ENCODE data around the gene GPR152. TPM values are rescaled to one million over a fixed set of nuclear protein-coding genes. Genes with fewer than 3 reads are reported as not detected.

The GPR152 gene
- total and polyA plus RNA-seq, 7 experiments from 2014 or later: 1.4 to 1.5 TPM; not detected in 5

DNA sequence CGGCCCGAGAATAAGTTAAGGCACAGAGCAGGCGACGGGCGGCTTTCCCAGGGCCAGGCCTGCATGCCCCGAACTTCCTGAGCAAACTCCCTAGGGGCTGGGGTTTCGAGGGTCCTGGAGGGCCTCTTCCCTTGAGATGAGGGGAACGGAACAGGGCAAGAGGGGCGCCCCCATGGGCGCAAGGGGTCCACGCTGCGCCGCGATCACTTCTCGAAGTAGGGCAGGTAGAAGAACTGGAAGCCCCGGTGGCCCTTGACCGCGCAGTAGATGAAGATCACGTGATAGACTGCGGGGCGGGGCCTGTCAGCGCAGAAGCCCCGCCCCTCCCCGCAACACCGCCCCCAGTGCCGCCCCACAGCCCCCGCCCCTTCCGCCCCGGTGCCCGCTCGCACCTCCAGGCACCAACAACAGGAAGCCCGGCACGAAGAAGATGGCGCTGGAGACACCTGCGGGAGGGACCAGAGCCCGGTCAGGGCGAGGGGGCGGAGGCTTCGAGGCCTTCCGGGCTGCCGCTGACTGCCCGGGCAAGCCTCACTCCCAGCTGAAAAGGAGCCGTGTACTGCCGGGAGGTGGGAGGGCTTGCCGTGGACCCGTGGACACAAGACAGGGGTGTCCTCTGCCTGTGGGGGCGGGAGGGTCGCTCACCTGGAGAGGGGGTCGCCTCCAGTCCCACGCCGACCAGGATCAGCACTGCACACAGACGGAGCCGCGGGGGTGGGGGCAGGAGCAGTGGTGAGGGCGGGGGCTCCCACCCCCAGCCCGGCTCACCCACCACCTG lies 12.1 kb upstream of the GPR152 start:
- peaks cover 0 to 4% (median 0%) of the 10 kb centered on the region in 3 experiments for H3K36me3 ChIP-seq (ENCODE audit: control insufficient read depth in 2 of 3, insufficient read depth in 3 of 3, low read length in 3 of 3)
- ATAC-seq (peak; percentile 86), DNase-seq (peak; percentile 78 to 92 (median 91))
- peak overlapping the region; percentile 66 for H3K4me3 ChIP-seq (ENCODE audit: low read length)
- H3K9me3 ChIP-seq (ENCODE audit: control insufficient read depth in 2 of 3, low read length in 3 of 3): no peaks in the 10 kb centered on the region
- Mint-ChIP-seq H3K9me3 (no peaks in the 10 kb centered on the region), H3K27me3 (peaks cover 0 to 2% (median 0%) of the 10 kb centered on the region in 5 donors), H3K4me3 (peak overlapping the region; percentile 75 to 94 (median 87)), H3K36me3 (peaks cover 0 to 9% (median 0%) of the 10 kb centered on the region in 5 donors), H3K27ac (peak overlapping the region; percentile 82 to 97 (median 93)), H3K4me1 (peaks cover 23 to 48% (median 34%) of the 10 kb centered on the region in 7 donors)
- H3K4me1 ChIP-seq (ENCODE audit: control insufficient read depth in 2 of 2, insufficient read depth in 2 of 2, low read length in 2 of 2): peaks cover 20 to 40% of the 10 kb centered on the region in 2 donors
- POLR2A ChIA-PET: interaction anchor here (0.7 to 18.3 kb wide), 15 partner anchors 8 to 197 kb away, joined by 3 to 230 read pairs (median 12); partner anchors contain the start of genes AIP, CABP4, CARNS1 and CDK2AP2
- H3K27ac ChIP-seq (ENCODE audit: low read depth, low read length): peak overlapping the region; percentile 96
- intact Hi-C loops (cut with micrococcal nuclease): loop anchor here (1.0 to 2.0 kb wide), 12 partner anchors 18 to 142 kb away; partner anchors contain the start of genes CDK2AP2 (in 2 of the 2), PTPRCAP (in 2 of the 2), RAD9A (in 2 of the 2) and NDUFV1 (in 1 of the 2)
- H3K27me3 ChIP-seq (ENCODE audit: control insufficient read depth in 2 of 2, insufficient read depth in 2 of 2, low read length in 2 of 2): no peaks in the 10 kb centered on the region
- CTCF ChIA-PET: interaction anchor here (0.6 to 1.9 kb wide), 4 partner anchors 16 to 113 kb away, joined by 3 to 7 read pairs (median 4); no protein-coding TSS in a partner anchor

GRCh38 chr11:67463680-67464410 lies 11.3 kb upstream of the GPR152 start:
- H3K27ac ChIP-seq (ENCODE audit: low read depth, low read length): peak overlapping the region; percentile 96
- H3K4me3 Mint-ChIP-seq: peak overlapping the region; percentile 75 to 94 (median 87)
- H3K9me3 ChIP-seq (ENCODE audit: control insufficient read depth in 2 of 3, low read length in 3 of 3): no peaks in the 10 kb centered on the region
- peak overlapping the region; percentile 66 for H3K4me3 ChIP-seq (ENCODE audit: low read length)
- H3K27me3 ChIP-seq (ENCODE audit: control insufficient read depth in 2 of 2, insufficient read depth in 2 of 2, low read length in 2 of 2): no peaks in the 10 kb centered on the region
- H3K4me1 ChIP-seq (ENCODE audit: control insufficient read depth in 2 of 2, insufficient read depth in 2 of 2, low read length in 2 of 2): peaks cover 20 to 37% of the 10 kb centered on the region in 2 donors
- peak overlapping the region; percentile 82 to 97 (median 93) for H3K27ac Mint-ChIP-seq
- peaks cover 0 to 9% (median 0%) of the 10 kb centered on the region in 5 donors for H3K36me3 Mint-ChIP-seq
- H3K36me3 ChIP-seq (ENCODE audit: control insufficient read depth in 2 of 3, insufficient read depth in 3 of 3, low read length in 3 of 3): peaks cover 0 to 2% (median 0%) of the 10 kb centered on the region in 3 experiments
- ChIA-PET CTCF (no interaction called here), POLR2A (interaction anchor here (0.9 to 18.3 kb wide), 4 partner anchors 16 to 62 kb away, joined by 3 to 206 read pairs (median 103); partner anchors contain the start of genes CORO1B, GPR152, PITPNM1 and PPP1CA)
- H3K9me3 Mint-ChIP-seq: no peaks in the 10 kb centered on the region
- H3K27me3 Mint-ChIP-seq: peaks cover 0 to 2% (median 0%) of the 10 kb centered on the region in 5 donors
- DNase-seq (peak in 1 of 9 donors; percentile 12), ATAC-seq (peak; percentile 28)
- peaks cover 23 to 44% (median 33%) of the 10 kb centered on the region in 7 donors for H3K4me1 Mint-ChIP-seq
- intact Hi-C loops (cut with micrococcal nuclease): loop anchor here (1.0 to 2.0 kb wide), 12 partner anchors 17 to 142 kb away; partner anchors contain the start of genes CDK2AP2 (in 2 of the 2), PTPRCAP (in 2 of the 2), RAD9A (in 2 of the 2) and NDUFV1 (in 1 of the 2)

- H3K27me3 ChIP-seq (ENCODE audit: control insufficient read depth in 2 of 2, insufficient read depth in 2 of 2, low read length in 2 of 2): no peaks in the 10 kb centered on the region
- ATAC-seq (no peak), DNase-seq (no peak)
- no peak overlapping the region for H3K27ac ChIP-seq (ENCODE audit: low read depth, low read length)
- ChIA-PET POLR2A (interaction anchor here (0.6 to 18.3 kb wide), 4 partner anchors 15 to 61 kb away, joined by 3 to 206 read pairs (median 103); partner anchors contain the start of genes CORO1B, GPR152, PPP1CA and PTPRCAP), CTCF (no interaction called here)
- H3K27ac Mint-ChIP-seq: peak overlapping the region in 4 of 9 donors; percentile 10 to 96 (median 37)
- peaks cover 17 to 33% of the 10 kb centered on the region in 2 donors for H3K4me1 ChIP-seq (ENCODE audit: control insufficient read depth in 2 of 2, insufficient read depth in 2 of 2, low read length in 2 of 2)
- no peaks in the 10 kb centered on the region for H3K9me3 ChIP-seq (ENCODE audit: control insufficient read depth in 2 of 3, low read length in 3 of 3)
- H3K36me3 Mint-ChIP-seq: peaks cover 0 to 9% (median 0%) of the 10 kb centered on the region in 5 donors
- peaks cover 20 to 40% (median 29%) of the 10 kb centered on the region in 7 donors for H3K4me1 Mint-ChIP-seq
- H3K36me3 ChIP-seq (ENCODE audit: control insufficient read depth in 2 of 3, insufficient read depth in 3 of 3, low read length in 3 of 3): no peaks in the 10 kb centered on the region
- H3K27me3 Mint-ChIP-seq: peaks cover 0 to 2% (median 0%) of the 10 kb centered on the region in 5 donors
- H3K4me3 ChIP-seq (ENCODE audit: low read length): no peak overlapping the region
- intact Hi-C loops (cut with micrococcal nuclease): no loop called here
- H3K4me3 Mint-ChIP-seq: peak overlapping the region in 2 of 10 donors; percentile 4 to 58
- no peaks in the 10 kb centered on the region for H3K9me3 Mint-ChIP-seq
Measured at GRCh38 chr11:67463186-67463585, 10.7 kb upstream of the GPR152 start.

GRCh38 chr11:67458266-67458665 lies 5.7 kb upstream of the GPR152 start:
- Mint-ChIP-seq H3K4me1 (peaks cover 0 to 9% (median 5%) of the 10 kb centered on the region in 7 donors), H3K4me3 (no peak overlapping the region), H3K36me3 (no peaks in the 10 kb centered on the region), H3K27me3 (peaks cover 0 to 2% (median 0%) of the 10 kb centered on the region in 5 donors), H3K9me3 (peaks cover 0 to 6% (median 0%) of the 10 kb centered on the region in 11 donors), H3K27ac (no peak overlapping the region)
- no peaks in the 10 kb centered on the region for H3K4me1 ChIP-seq (ENCODE audit: control insufficient read depth in 2 of 2, insufficient read depth in 2 of 2, low read length in 2 of 2)
- POLR2A ChIA-PET: interaction anchor here (1.0 to 18.3 kb wide), 7 partner anchors 10 to 57 kb away, joined by 3 to 206 read pairs (median 7); partner anchors contain the start of genes CORO1B, GPR152, PITPNM1 and PPP1CA
- H3K36me3 ChIP-seq (ENCODE audit: control insufficient read depth in 2 of 3, insufficient read depth in 3 of 3, low read length in 3 of 3): no peaks in the 10 kb centered on the region
- intact Hi-C loops (cut with micrococcal nuclease): no loop called here
- no peak overlapping the region for H3K4me3 ChIP-seq (ENCODE audit: low read length)
- CTCF ChIA-PET: no interaction called here
- H3K27ac ChIP-seq (ENCODE audit: low read depth, low read length): no peak overlapping the region
- no peaks in the 10 kb centered on the region for H3K9me3 ChIP-seq (ENCODE audit: control insufficient read depth in 2 of 3, low read length in 3 of 3)
- DNase-seq (no peak), ATAC-seq (no peak)
- H3K27me3 ChIP-seq (ENCODE audit: control insufficient read depth in 2 of 2, insufficient read depth in 2 of 2, low read length in 2 of 2): no peaks in the 10 kb centered on the region

GRCh38 chr11:67457453-67457852 lies 4.9 kb upstream of the GPR152 start:
- Histone ChIP-seq H3K9me3 (ENCODE audit: control insufficient read depth in 2 of 3, low read length in 3 of 3) (no peaks in the 10 kb centered on the region), H3K4me3 (ENCODE audit: low read length) (no peak overlapping the region), H3K27ac (ENCODE audit: low read depth, low read length) (no peak overlapping the region), H3K27me3 (ENCODE audit: control insufficient read depth in 2 of 2, insufficient read depth in 2 of 2, low read length in 2 of 2) (no peaks in the 10 kb centered on the region), H3K4me1 (ENCODE audit: control insufficient read depth in 2 of 2, insufficient read depth in 2 of 2, low read length in 2 of 2) (no peaks in the 10 kb centered on the region), H3K36me3 (ENCODE audit: control insufficient read depth in 2 of 3, insufficient read depth in 3 of 3, low read length in 3 of 3) (no peaks in the 10 kb centered on the region)
- DNase-seq: no peak
- no peak overlapping the region for H3K4me3 Mint-ChIP-seq
- intact Hi-C loops (cut with micrococcal nuclease): no loop called here
- no peaks in the 10 kb centered on the region for H3K36me3 Mint-ChIP-seq
- peaks cover 0 to 6% (median 0%) of the 10 kb centered on the region in 11 donors for H3K9me3 Mint-ChIP-seq
- POLR2A ChIA-PET: interaction anchor here (1.0 to 18.3 kb wide), 8 partner anchors 8 to 49 kb away, joined by 3 to 206 read pairs (median 16); partner anchors contain the start of genes AIP, CORO1B, GPR152 and PTPRCAP
- H3K27me3 Mint-ChIP-seq: peaks cover 0 to 2% (median 0%) of the 10 kb centered on the region in 5 donors
- CTCF ChIA-PET: no interaction called here
- peaks cover 0 to 11% (median 8%) of the 10 kb centered on the region in 7 donors for H3K4me1 Mint-ChIP-seq
- no peak for ATAC-seq
- H3K27ac Mint-ChIP-seq: no peak overlapping the region
